A549 treated with DMSO at 1 μM for 4 hours (cell line): Measurements from ENCODE around the gene SPAG8. TPM values are rescaled to one million over a fixed set of nuclear protein-coding genes. Genes with fewer than 3 reads are reported as not detected.

Experiments
- total RNA-seq: library from RNA; stranded (reverse); fragments of 200-300 nt; extraction: Qiagen RNA extraction; gene quantifications from 5 replicates; pipeline ENCODE4 v1.2.3, GENCODE V29; 2022; ENCODE audit warnings: low read depth

SPAG8 gene
- 0.24 to 0.70 TPM (median 0.46 TPM) in 4 of 5 replicates, not detected in the other for total RNA-seq

GRCh38 chr9:35812025-35812602 lies at the start of gene SPAG8:
TSS of gene SPAG8 (minus strand) at chr9:35812262. CDS start at chr9:35812147, 115 bp downstream.

GRCh38 chr9:35829084-35829763 lies 17.2 kb upstream of the SPAG8 start, which contains the start of gene TMEM8B:
TSS of gene TMEM8B (plus strand) at chr9:35829228. CDS start at chr9:35829448, 220 bp downstream.

GRCh38 chr9:35828716-35829083 lies 16.6 kb upstream of the SPAG8 start, which contains the start of gene FAM221B:
TSS of gene FAM221B (minus strand) at chr9:35828732. CDS start at chr9:35826161, 2,571 bp downstream.

GRCh38 chr9:35814841-35815543 lies 2.9 kb upstream of the SPAG8 start, which contains the start of gene HINT2:
TSS of gene HINT2 (minus strand) at chr9:35815042. CDS start at chr9:35814979, 63 bp downstream.

GRCh38 chr9:35791297-35791921 lies 20.7 kb downstream of the SPAG8 start, which contains the start of gene NPR2:
TSS of gene NPR2 (plus strand) at chr9:35791591. CDS start at chr9:35792409, 818 bp downstream.

Other genes with a start within 250 kb of the SPAG8 start
- gene TESK1, start 207.0 kb downstream of the SPAG8 start, total RNA-seq = 22.2 to 26.3 TPM (median 22.7 TPM) in 5 replicates
- gene CD72, start 193.8 kb downstream of the SPAG8 start, total RNA-seq = 0.06 to 0.13 TPM (median 0.10 TPM) in 3 of 5 replicates, not detected in the others
- not detected in 5 replicates for gene SIT1, start 161.3 kb downstream of the SPAG8 start, total RNA-seq
- 7.7 to 45.5 TPM (median 11.2 TPM) in 4 of 5 replicates, not detected in the other for gene RMRP, start 154.2 kb downstream of the SPAG8 start, total RNA-seq
- 20.7 to 25.4 TPM (median 22.7 TPM) in 5 replicates for gene CCDC107, start 154.0 kb downstream of the SPAG8 start, total RNA-seq
- 11.9 to 21.4 TPM (median 19.4 TPM) in 5 replicates for gene ARHGEF39, start 147.1 kb downstream of the SPAG8 start, total RNA-seq
- 3.4 to 8.1 TPM (median 6.2 TPM) in 5 replicates for gene CA9, start 138.3 kb downstream of the SPAG8 start, total RNA-seq
- gene TPM2, start 122.3 kb downstream of the SPAG8 start, total RNA-seq = 576 to 636 TPM (median 626 TPM) in 5 replicates
- 104 to 127 TPM (median 121 TPM) in 5 replicates for gene TLN1, start 80.1 kb downstream of the SPAG8 start, total RNA-seq
- gene CREB3, start 79.6 kb downstream of the SPAG8 start, total RNA-seq = 55.2 to 62.8 TPM (median 58.7 TPM) in 5 replicates
- 27.0 to 34.7 TPM (median 32.4 TPM) in 5 replicates for gene GBA2, start 63.0 kb downstream of the SPAG8 start, total RNA-seq
- gene RGP1, start 63.0 kb downstream of the SPAG8 start, total RNA-seq = 13.0 to 17.9 TPM (median 16.5 TPM) in 5 replicates
- gene MSMP, start 58.0 kb downstream of the SPAG8 start, total RNA-seq = 0.23 to 0.38 TPM in 2 of 5 replicates, not detected in the others
- gene NPR2, start 20.7 kb downstream of the SPAG8 start, total RNA-seq = 3.8 to 6.4 TPM (median 5.9 TPM) in 5 replicates
- 73.1 to 103 TPM (median 93.6 TPM) in 5 replicates for gene HINT2, start 2.8 kb upstream of the SPAG8 start, total RNA-seq
- gene FAM221B, start 16.5 kb upstream of the SPAG8 start, total RNA-seq = not detected in 5 replicates
- gene TMEM8B, start 17.0 kb upstream of the SPAG8 start, total RNA-seq = 1.5 to 3.4 TPM (median 3.1 TPM) in 5 replicates
- not detected in 5 replicates for gene OR13J1, start 58.1 kb upstream of the SPAG8 start, total RNA-seq
- gene HRCT1, start 93.9 kb upstream of the SPAG8 start, total RNA-seq = 0.11 to 0.17 TPM (median 0.14 TPM) in 3 of 5 replicates, not detected in the others
- 0.08 TPM in 1 of 5 replicates, not detected in the others for gene SPAAR, start 97.2 kb upstream of the SPAG8 start, total RNA-seq
- gene OR2S2, start 145.9 kb upstream of the SPAG8 start, total RNA-seq = not detected in 5 replicates
- 5.0 to 7.2 TPM (median 6.7 TPM) in 5 replicates for gene RECK, start 224.7 kb upstream of the SPAG8 start, total RNA-seq